SK-N-SH (cell line): ENCODE data around the gene PTER. TPM values are rescaled to one million over a fixed set of nuclear protein-coding genes. Genes with fewer than 3 reads are reported as not detected.

Experiments
- CTCF ChIA-PET: fragments of 300-600, 350-600 bp; formaldehyde crosslinking; extraction: SDS; loops from one replicate; lab custom pipeline; 2021; lab: Yijun Ruan, JAX
- POLR2A ChIA-PET: fragments of 350-600 bp; sonication (Branson Sonifier 250); formaldehyde crosslinking; extraction: SDS; loops from one replicate; lab custom pipeline; 2020; ENCODE audit warnings: antibody characterized with exemption, inconsistent platforms; lab: Yijun Ruan, JAX
- DNase-seq: peaks from one replicate; pipeline ENCODE4 v3.0.0; 2012
- H2AFZ ChIP-seq: fragments of 200-600 bp; sonication (generic); 2 replicates; pipeline ENCODE4 v1.8.1; 2016; ENCODE audit warnings: antibody characterized with exemption, mild to moderate bottlenecking, low read depth
- H3F3A ChIP-seq: fragments of 200-600 bp; sonication (generic); replicated peaks from 2 replicates; pipeline ENCODE3; 2016; ENCODE audit warnings: antibody characterized with exemption, mild to moderate bottlenecking; ENCODE audit not compliant: insufficient read depth
- H3K27ac ChIP-seq, 2 experiments: fragments of 200-500 bp in 1 of 2; fragments of 200-600 bp in 1 of 2; sonication (Bioruptor generic) in 1 of 2; sonication (generic), shearing (Covaris generic) in 1 of 2; 2 replicates each; pipeline versions ENCODE4 v1.5.1 to v1.6.1; 2014 to 2016; ENCODE audit warnings: low read depth in 2 of 2, inconsistent platforms in 1 of 2, low read length in 1 of 2, mild to moderate bottlenecking in 1 of 2, mixed read lengths in 1 of 2
- H3K27me3 ChIP-seq: fragments of 200-600 bp; sonication (generic), shearing (Covaris generic); 2 replicates; pipeline ENCODE4 v1.6.1; 2016; ENCODE audit warnings: mixed run types; ENCODE audit not compliant: insufficient read depth
- H3K36me3 ChIP-seq, 2 experiments: fragments of 200-500 bp in 1 of 2; fragments of 200-600 bp in 1 of 2; sonication (Bioruptor generic) in 1 of 2; sonication (generic) in 1 of 2; replicated peaks in 1 of 2; 2 replicates each; pipeline versions ENCODE3 to v1.5.1; 2014 to 2016; ENCODE audit warnings: low read length in 1 of 2, mild to moderate bottlenecking in 1 of 2; ENCODE audit not compliant: insufficient read depth in 2 of 2, control insufficient read depth in 1 of 2
- H3K4me1 ChIP-seq, 2 experiments: fragments of 200-500 bp in 1 of 2; fragments of 200-600 bp in 1 of 2; sonication (Bioruptor generic) in 1 of 2; sonication (generic), shearing (Covaris generic) in 1 of 2; 2 replicates each; pipeline versions ENCODE4 v1.5.1 to v1.6.1; 2014 to 2016; ENCODE audit warnings: low read depth in 1 of 2, low read length in 1 of 2, mixed run types in 1 of 2; ENCODE audit not compliant: insufficient read depth in 2 of 2, control insufficient read depth in 1 of 2
- H3K4me2 ChIP-seq: fragments of 200-600 bp; sonication (generic), shearing (Covaris generic); 2 replicates; pipeline ENCODE4 v1.6.1; 2017; ENCODE audit warnings: mixed run types
- H3K4me3 ChIP-seq, 2 experiments: fragments of 200-500 bp in 1 of 2; fragments of 200-600 bp in 1 of 2; sonication (Bioruptor generic) in 1 of 2; sonication (generic), shearing (Covaris generic) in 1 of 2; 2 replicates each; pipeline versions ENCODE4 v1.5.1 to v1.8.1; 2014 to 2016; ENCODE audit warnings: low read depth in 2 of 2, inconsistent platforms in 1 of 2, low read length in 1 of 2, mild to moderate bottlenecking in 1 of 2, mixed read lengths in 1 of 2, moderate library complexity in 1 of 2
- H3K79me2 ChIP-seq: fragments of 200-600 bp; sonication (generic); 2 replicates; pipeline ENCODE4 v1.8.1; 2017; ENCODE audit warnings: mild to moderate bottlenecking; ENCODE audit not compliant: insufficient read depth
- H3K9ac ChIP-seq: fragments of 200-600 bp; sonication (generic); 2 replicates; pipeline ENCODE4 v1.6.1; 2017; ENCODE audit warnings: mixed run types
- H3K9me2 ChIP-seq: fragments of 200-600 bp; sonication (generic); 2 replicates; pipeline ENCODE4 v1.6.1; 2017; ENCODE audit warnings: mixed run types
- H3K9me3 ChIP-seq: fragments of 200-600 bp; sonication (generic); 2 replicates; pipeline ENCODE4 v1.6.1; 2017; ENCODE audit warnings: mixed run types, mild to moderate bottlenecking, moderate library complexity
- H4K20me1 ChIP-seq: fragments of 200-600 bp; sonication (generic); 2 replicates; pipeline ENCODE4 v1.6.1; 2017; ENCODE audit warnings: mild to moderate bottlenecking, mixed run types; ENCODE audit not compliant: insufficient read depth
- EP300 ChIP-seq, 2 experiments: IDR thresholded peaks; 2 replicates each; pipeline versions ENCODE4 v1.4.0 to v1.6.1; 2012; ENCODE audit warnings: borderline replicate concordance in 1 of 2, low read depth in 1 of 2, low read length in 1 of 2
- EZH2phosphoT487 ChIP-seq: fragments of 200-600 bp; sonication (generic); IDR thresholded peaks from 2 replicates; pipeline ENCODE4 v1.6.1; 2017; ENCODE audit warnings: low read depth, mixed run types, mild to moderate bottlenecking, antibody characterized with exemption, moderate library complexity, borderline replicate concordance
- FOSL2 ChIP-seq: IDR thresholded peaks from 2 replicates; pipeline ENCODE4 v1.4.0; 2012; ENCODE audit warnings: low read depth, mild to moderate bottlenecking, moderate library complexity, borderline replicate concordance
- FOXJ3 ChIP-seq: sonication (generic); formaldehyde crosslinking; IDR thresholded peaks from 2 replicates; pipeline ENCODE4 v1.5.1; 2020; ENCODE audit warnings: mild to moderate bottlenecking, missing genetic modification reagents
- FOXM1 ChIP-seq: IDR thresholded peaks from 2 replicates; pipeline ENCODE4 v1.4.0; 2012; ENCODE audit warnings: low read depth, mild to moderate bottlenecking
- JUND ChIP-seq: IDR thresholded peaks from 2 replicates; pipeline ENCODE4 v1.4.0; 2012
- MAX ChIP-seq: IDR thresholded peaks from 2 replicates; pipeline ENCODE4 v1.4.0; 2012; ENCODE audit warnings: low read depth
- MEF2A ChIP-seq: IDR thresholded peaks from 2 replicates; pipeline ENCODE4 v1.4.0; 2012; ENCODE audit warnings: low read depth, borderline replicate concordance
- MXI1 ChIP-seq: IDR thresholded peaks from 2 replicates; pipeline ENCODE4 v1.6.1; 2012; ENCODE audit warnings: mild to moderate bottlenecking, low read depth, low read length, improper control_type of control experiment
- NFIC ChIP-seq: IDR thresholded peaks from 2 replicates; pipeline ENCODE4 v1.4.0; 2012; ENCODE audit warnings: borderline replicate concordance
- NRF1 ChIP-seq: IDR thresholded peaks from 2 replicates; pipeline ENCODE4 v1.6.1; 2012; ENCODE audit warnings: low read depth, mild to moderate bottlenecking, low read length
- PBX3 ChIP-seq: IDR thresholded peaks from 2 replicates; pipeline ENCODE4; 2012
- POLR2AphosphoS5 ChIP-seq: IDR thresholded peaks from 2 replicates; pipeline ENCODE4 v1.6.1; 2012; ENCODE audit warnings: low read depth, low read length
- RAD21 ChIP-seq: IDR thresholded peaks from 2 replicates; pipeline ENCODE4 v1.6.1; 2012; ENCODE audit warnings: mild to moderate bottlenecking, low read length
- REST ChIP-seq: IDR thresholded peaks from 2 replicates; pipeline ENCODE4 v1.6.1; 2012; ENCODE audit warnings: mild to moderate bottlenecking, low read depth, low read length, moderate library complexity
- SIN3A ChIP-seq: IDR thresholded peaks from 2 replicates; pipeline ENCODE4 v1.6.1; 2012; ENCODE audit warnings: low read depth, mild to moderate bottlenecking, low read length, moderate library complexity, borderline replicate concordance
- SMC3 ChIP-seq: IDR thresholded peaks from 2 replicates; pipeline ENCODE4 v1.6.1; 2012; ENCODE audit warnings: low read depth, low read length, improper control_type of control experiment
- TAF1 ChIP-seq: IDR thresholded peaks from 2 replicates; pipeline ENCODE4 v1.6.1; 2012; ENCODE audit warnings: low read depth, mild to moderate bottlenecking, low read length, moderate library complexity, borderline replicate concordance
- TCF12 ChIP-seq: IDR thresholded peaks from 2 replicates; pipeline ENCODE4 v1.4.0; 2012
- TEAD4 ChIP-seq: IDR thresholded peaks from 2 replicates; pipeline ENCODE4 v1.4.0; 2012; ENCODE audit warnings: mild to moderate bottlenecking, borderline replicate concordance; ENCODE audit not compliant: insufficient read depth
- USF2 ChIP-seq: fragments of 150-350 bp; IDR thresholded peaks from 2 replicates; pipeline ENCODE4 v1.6.1; 2017; ENCODE audit warnings: antibody characterized with exemption, low read length, low read depth, borderline replicate concordance
- WGBS: methylation state at CpG from one replicate; pipeline ENCODE4 v1.1.6; 2017; ENCODE audit warnings: low lambda C conversion rate; 5-methylcytosine and 5-hydroxymethylcytosine counted together
- polyA plus RNA-seq, 3 experiments: library from polyadenylated mRNA; depleted of rRNA; stranded (reverse); fragments of >200 nt; gene quantifications; 2 replicates each; pipeline ENCODE4 v1.2.3, GENCODE V29; 2012

PTER gene
- polyA plus RNA-seq, 1 of the 3 experiments (the other 2 are of a cell fraction): not detected

GRCh38 chr10:16493884-16494536, 57.2 kb downstream of the PTER start:
- H3K4me2 ChIP-seq: no peak overlapping the region
- H3F3A ChIP-seq: no peaks in the 10 kb centered on the region
- H3K9me2 ChIP-seq: no peaks in the 10 kb centered on the region
- no peaks in the 10 kb centered on the region for H4K20me1 ChIP-seq
- H3K4me3 ChIP-seq: no peak overlapping the region
- H3K36me3 ChIP-seq: no peaks in the 10 kb centered on the region
- H3K9me3 ChIP-seq: no peaks in the 10 kb centered on the region
- H3K4me1 ChIP-seq: peaks cover 0 to 2% of the 10 kb centered on the region in 2 experiments; a peak in 1 of 4 replicates
- no peak overlapping the region for H3K9ac ChIP-seq
- whole genome bisulfite sequencing: 48% methylated on average over 10 of the region's 10 CpGs
- ChIA-PET POLR2A (no interaction called here), CTCF (no interaction called here)
- H3K27me3 ChIP-seq: no peaks in the 10 kb centered on the region
- TF ChIP-seq FOXM1 (no peak), JUND (no peak), EP300 (IDR thresholded peaks at IDR 0.05; ENCODE audit: borderline replicate concordance in 1 of 2, low read depth in 1 of 2, low read length in 1 of 2) (no peak), TCF12 (no peak), MEF2A (no peak), EZH2phosphoT487 (no peak), PBX3 (no peak), FOSL2 (no peak), SIN3A (no peak), USF2 (no peak), NRF1 (no peak), FOXJ3 (CRISPR knock-in tag) (no peak), TAF1 (no peak)
- no peak for DNase-seq
- H3K79me2 ChIP-seq: no peaks in the 10 kb centered on the region
- H3K27ac ChIP-seq: no peak overlapping the region
- no peak overlapping the region for H2AFZ ChIP-seq

- Histone ChIP-seq H3K36me3 (no peaks in the 10 kb centered on the region), H3K27me3 (no peaks in the 10 kb centered on the region), H2AFZ (no peak overlapping the region), H3K4me1 (no peaks in the 10 kb centered on the region), H4K20me1 (no peaks in the 10 kb centered on the region), H3K27ac (no peak overlapping the region), H3K9ac (no peak overlapping the region), H3F3A (no peaks in the 10 kb centered on the region), H3K9me3 (no peaks in the 10 kb centered on the region), H3K4me2 (no peak overlapping the region), H3K79me2 (no peaks in the 10 kb centered on the region), H3K4me3 (no peak overlapping the region), H3K9me2 (no peaks in the 10 kb centered on the region)
- POLR2A ChIA-PET: no interaction called here
- DNase-seq: no peak
- CTCF ChIA-PET: interaction anchor here (0.5 to 1.6 kb wide), 2 partner anchors 14 to 472 kb away, joined by 3 read pairs; no protein-coding TSS in a partner anchor
- WGBS: 69% methylated on average over 4 of the region's 4 CpGs
- TF ChIP-seq RAD21 (no peak), POLR2AphosphoS5 (no peak), MXI1 (no peak), PBX3 (no peak), SMC3 (no peak), EZH2phosphoT487 (no peak), MAX (no peak), TEAD4 (no peak), NFIC (no peak), EP300 (IDR thresholded peaks at IDR 0.05; ENCODE audit: borderline replicate concordance in 1 of 2, low read depth in 1 of 2, low read length in 1 of 2) (no peak), NRF1 (no peak), FOXJ3 (CRISPR knock-in tag) (no peak), REST (no peak)
Observed at GRCh38 chr10:16497911-16498310, 61.1 kb downstream of the PTER start.
